Natural killer cell (primary cell): ENCODE data around the gene HMG20B. TPM values are rescaled to one million over a fixed set of nuclear protein-coding genes. Genes with fewer than 3 reads are reported as not detected.

Experiments used
- ATAC-seq, 3 donors: fragments of 150-1000 bp in 2 of 3; fragments of 200-7000 bp in 1 of 3; cut with Tn5 transposase; 1 replicate in 1 of 3; 2 replicates in 2 of 3; pipeline ENCODE4 v1.10.0; 2021; ENCODE audit warnings: mild to moderate bottlenecking in 2 of 3, moderate library complexity in 2 of 3
- DNase-seq, 2 donors: peaks; one replicate each; pipeline versions ENCODE4 v3.0.0 to v3.0.0-alpha.2; 2013 to 2021; ENCODE audit warnings: mixed read lengths in 1 of 2
- H3K27ac ChIP-seq: one replicate; pipeline ENCODE4 v1.5.1; 2013; ENCODE audit warnings: mild to moderate bottlenecking, low read length
- H3K27me3 ChIP-seq: one replicate; pipeline ENCODE4 v1.6.1; 2013; ENCODE audit warnings: low read length; ENCODE audit not compliant: control insufficient read depth, insufficient read depth
- H3K36me3 ChIP-seq: one replicate; pipeline ENCODE4 v1.6.1; 2013; ENCODE audit warnings: low read length; ENCODE audit not compliant: control insufficient read depth, insufficient read depth
- H3K4me1 ChIP-seq: one replicate; pipeline ENCODE4 v1.6.1; 2013; ENCODE audit warnings: low read length; ENCODE audit not compliant: control insufficient read depth, insufficient read depth
- H3K4me3 ChIP-seq: one replicate; pipeline ENCODE4 v1.5.1; 2013; ENCODE audit warnings: low read length
- H3K9me3 ChIP-seq: one replicate; pipeline ENCODE4 v1.6.1; 2013; ENCODE audit warnings: low read length; ENCODE audit not compliant: control insufficient read depth, insufficient read depth
- H3K27ac Mint-ChIP-seq, 2 donors: one replicate each; pipeline ENCODE4 v1.8.0; 2022; ENCODE audit warnings: mild to moderate bottlenecking in 2 of 2, mixed read lengths in 2 of 2, moderate library complexity in 1 of 2
- H3K27me3 Mint-ChIP-seq, 2 donors: one replicate each; pipeline ENCODE4 v1.8.0; 2022; ENCODE audit warnings: low read depth in 2 of 2, mixed read lengths in 2 of 2
- H3K36me3 Mint-ChIP-seq: one replicate; pipeline ENCODE4 v1.8.0; 2022; ENCODE audit warnings: mixed read lengths
- H3K4me1 Mint-ChIP-seq, 2 donors: one replicate each; pipeline ENCODE4 v1.8.0; 2022; ENCODE audit warnings: mixed read lengths in 2 of 2
- H3K4me3 Mint-ChIP-seq: one replicate; pipeline ENCODE4 v1.8.0; 2022; ENCODE audit warnings: mild to moderate bottlenecking, moderate library complexity, mixed read lengths
- H3K9me3 Mint-ChIP-seq, 2 donors: one replicate each; pipeline ENCODE4 v1.8.0; 2022; ENCODE audit warnings: mixed read lengths in 2 of 2
- WGBS: methylation state at CpG from one replicate; pipeline ENCODE4 v1.1.7; 2013; ENCODE audit warnings: missing lambda C conversion rate; ENCODE audit not compliant: insufficient coverage; 5-methylcytosine and 5-hydroxymethylcytosine counted together
- intact Hi-C: fragments of 100-400 bp; cut with micrococcal nuclease; formaldehyde crosslinking; loops from one replicate; pipeline ENCODE4 v1.14.2; 2022
- total RNA-seq, 4 donors: library from RNA; stranded (reverse); fragments of 120-200 nt in 1 of 4; gene quantifications; one replicate each; pipeline versions ENCODE4 v1.2.3 to v1.2.4, GENCODE V29; 2013 to 2022
- TF ChIP-seq, protein P1 (sequence below): fragments of 200-600 bp; IDR thresholded peaks from one replicate; pipeline ENCODE4 v1.8.0; 2022; ENCODE audit warnings: antibody characterized with exemption

Gene HMG20B
- total RNA-seq, 3 donors from 2014 or later (not counting 1 experiment from before 2014, with no cell fraction given), result 45.8 to 57.5 (median 52.1) TPM

DNA sequence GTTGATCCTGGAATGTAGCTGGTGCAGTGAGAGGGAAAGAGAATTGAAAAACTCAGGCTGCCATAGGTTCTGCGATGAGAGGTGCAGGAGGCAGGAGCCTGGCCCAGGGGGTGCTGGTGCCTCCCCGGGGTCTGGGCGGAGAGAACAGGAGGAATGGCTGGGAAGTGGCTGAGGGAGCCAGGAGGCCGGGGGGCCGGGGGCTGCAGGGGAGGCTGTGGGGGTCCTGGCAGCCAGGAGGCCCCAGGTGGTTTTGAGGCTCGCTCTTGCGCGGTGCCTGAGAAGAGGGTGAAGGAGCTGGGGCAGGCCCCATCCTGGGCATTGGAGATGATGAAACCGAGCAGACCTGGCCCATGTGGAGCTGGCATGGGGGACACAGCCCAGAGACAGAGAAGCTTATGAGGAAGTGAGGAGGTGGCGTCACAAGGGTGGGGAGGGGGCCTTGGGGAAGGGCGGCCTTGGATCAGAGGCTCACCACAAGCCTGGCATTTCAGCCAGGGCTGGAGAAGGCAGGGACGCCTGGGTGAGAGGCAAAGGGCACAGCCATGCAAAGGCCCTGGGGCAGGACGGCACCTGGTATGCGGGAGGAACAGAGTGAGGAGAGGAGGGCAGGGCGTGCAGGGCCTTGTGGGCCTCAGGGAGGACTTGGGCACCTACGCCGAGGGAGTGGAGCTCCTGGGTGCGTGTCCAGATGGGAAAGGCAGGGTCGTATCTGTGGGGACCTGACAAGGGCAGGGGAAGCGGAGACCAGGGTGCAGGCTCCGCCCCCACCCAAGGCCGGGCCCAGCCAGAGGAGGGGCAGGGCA, 35.1 kb upstream of the HMG20B start:
- DNase-seq, result no peak
- H3K4me3 Mint-ChIP-seq, result no peak overlapping the region
- H3K4me3 ChIP-seq, result no peak overlapping the region
- H3K36me3 Mint-ChIP-seq, result no peaks in the 10 kb centered on the region
- H3K4me1 Mint-ChIP-seq, result peaks cover 0 to 21% of the 10 kb centered on the region in 2 donors
- H3K9me3 Mint-ChIP-seq, result no peaks in the 10 kb centered on the region
- H3K27me3 Mint-ChIP-seq, result no peaks in the 10 kb centered on the region
- TF ChIP-seq, protein P1, sequence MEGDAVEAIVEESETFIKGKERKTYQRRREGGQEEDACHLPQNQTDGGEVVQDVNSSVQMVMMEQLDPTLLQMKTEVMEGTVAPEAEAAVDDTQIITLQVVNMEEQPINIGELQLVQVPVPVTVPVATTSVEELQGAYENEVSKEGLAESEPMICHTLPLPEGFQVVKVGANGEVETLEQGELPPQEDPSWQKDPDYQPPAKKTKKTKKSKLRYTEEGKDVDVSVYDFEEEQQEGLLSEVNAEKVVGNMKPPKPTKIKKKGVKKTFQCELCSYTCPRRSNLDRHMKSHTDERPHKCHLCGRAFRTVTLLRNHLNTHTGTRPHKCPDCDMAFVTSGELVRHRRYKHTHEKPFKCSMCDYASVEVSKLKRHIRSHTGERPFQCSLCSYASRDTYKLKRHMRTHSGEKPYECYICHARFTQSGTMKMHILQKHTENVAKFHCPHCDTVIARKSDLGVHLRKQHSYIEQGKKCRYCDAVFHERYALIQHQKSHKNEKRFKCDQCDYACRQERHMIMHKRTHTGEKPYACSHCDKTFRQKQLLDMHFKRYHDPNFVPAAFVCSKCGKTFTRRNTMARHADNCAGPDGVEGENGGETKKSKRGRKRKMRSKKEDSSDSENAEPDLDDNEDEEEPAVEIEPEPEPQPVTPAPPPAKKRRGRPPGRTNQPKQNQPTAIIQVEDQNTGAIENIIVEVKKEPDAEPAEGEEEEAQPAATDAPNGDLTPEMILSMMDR, result no peak
- H3K4me1 ChIP-seq, result no peaks in the 10 kb centered on the region
- H3K9me3 ChIP-seq, result no peaks in the 10 kb centered on the region
- peak in 1 of 3 donors; percentile 17 for ATAC-seq
- WGBS, result 95% methylated on average over 22 of the region's 22 CpGs
- H3K27ac Mint-ChIP-seq, result peak overlapping the region; percentile 64 to 76
- intact Hi-C loops, result no loop called here
- H3K27me3 ChIP-seq, result no peaks in the 10 kb centered on the region
- peaks cover 28% of the 10 kb centered on the region for H3K36me3 ChIP-seq
- no peak overlapping the region for H3K27ac ChIP-seq

DNA sequence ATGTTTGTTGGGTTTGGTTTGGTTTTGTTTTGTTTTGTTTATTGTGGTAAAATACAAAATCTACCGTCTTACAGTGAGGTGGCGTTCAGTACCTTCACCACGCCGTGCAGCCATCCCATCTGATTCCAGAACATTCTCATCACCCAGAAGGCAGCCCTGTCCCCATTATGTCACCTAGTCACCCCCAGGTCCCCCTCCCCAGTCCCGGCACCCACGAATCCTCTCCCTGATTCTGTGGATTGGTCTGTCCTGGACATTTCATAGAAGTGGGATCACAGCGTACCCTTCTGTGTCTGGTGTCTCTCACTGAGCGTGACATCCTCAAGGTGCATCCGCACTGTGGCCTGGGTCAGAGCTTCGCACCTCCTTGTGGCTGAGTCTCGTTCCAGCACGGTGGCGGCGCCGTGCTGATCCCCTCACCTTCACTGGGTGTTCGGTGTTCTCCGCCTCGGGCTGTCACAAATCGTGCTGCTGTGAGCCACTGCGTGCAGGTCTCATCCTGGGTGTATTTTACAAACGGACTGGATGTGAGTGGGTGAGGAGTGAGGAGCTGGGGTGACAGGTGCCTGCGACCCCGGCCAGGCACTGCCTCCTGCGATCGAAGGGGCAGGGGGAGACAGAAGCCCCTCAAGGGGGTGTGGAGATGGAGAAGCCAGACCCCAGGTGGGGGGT, 34.4 kb upstream of the HMG20B start:
- ATAC-seq (no peak), DNase-seq (no peak)
- 93% methylated on average over 25 of the region's 25 CpGs for whole genome bisulfite sequencing
- Histone ChIP-seq H3K9me3 (no peaks in the 10 kb centered on the region), H3K27ac (no peak overlapping the region), H3K36me3 (peaks cover 21% of the 10 kb centered on the region), H3K27me3 (no peaks in the 10 kb centered on the region), H3K4me3 (no peak overlapping the region), H3K4me1 (no peaks in the 10 kb centered on the region)
- Mint-ChIP-seq H3K4me3 (no peak overlapping the region), H3K4me1 (peaks cover 0 to 21% of the 10 kb centered on the region in 2 donors), H3K27me3 (no peaks in the 10 kb centered on the region), H3K9me3 (no peaks in the 10 kb centered on the region), H3K27ac (peak overlapping the region in 1 of 2 donors; percentile 76), H3K36me3 (no peaks in the 10 kb centered on the region)
- intact Hi-C loops, result no loop called here
- TF ChIP-seq, protein P1, result no peak

DNA sequence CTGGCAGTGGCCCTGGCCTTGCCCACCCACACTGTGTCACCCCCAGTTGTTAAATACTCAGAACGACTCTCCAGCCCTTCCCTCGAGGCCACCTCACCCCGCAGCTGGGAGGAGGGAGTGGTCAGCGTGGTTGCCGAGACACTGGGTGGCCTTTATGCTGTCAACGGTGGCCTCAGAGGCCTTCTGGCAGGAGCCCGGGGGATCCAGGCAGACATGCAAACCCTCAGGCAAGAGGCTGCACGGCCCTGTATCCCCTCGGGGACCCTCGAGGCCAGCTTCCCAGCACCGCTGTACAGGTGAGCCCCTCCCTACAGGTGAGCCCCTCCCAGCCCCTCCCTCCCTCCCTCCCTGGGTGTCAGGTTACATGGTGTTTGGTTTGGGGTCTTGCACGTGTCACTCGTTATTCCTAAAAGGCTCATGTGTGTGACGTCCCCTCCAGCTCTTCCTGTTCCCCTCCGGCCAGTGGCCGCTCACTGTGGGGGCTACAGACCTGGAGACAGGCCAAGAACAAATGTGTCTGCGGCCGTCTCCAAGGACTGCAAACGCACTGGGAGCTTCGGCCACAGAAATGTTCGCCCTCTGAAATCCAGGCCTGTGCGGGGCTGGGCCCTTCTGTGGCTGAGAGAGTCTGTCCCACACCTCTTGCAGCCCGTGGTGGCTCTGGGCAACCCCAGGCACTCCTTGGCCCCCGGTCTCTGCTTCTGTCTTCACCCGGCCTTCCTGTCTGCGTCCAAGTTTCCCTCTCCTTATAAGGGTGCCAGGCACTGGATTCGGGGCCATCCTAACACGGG, 33.6 kb upstream of the HMG20B start, which contains the start of gene TEKTIP1:
Gene TEKTIP1, plus strand, starts transcription at position 210 of the 791 bp plus-strand sequence. Its CDS starts 4 bp downstream, at position 214.
- no peaks in the 10 kb centered on the region for H3K36me3 Mint-ChIP-seq
- no peaks in the 10 kb centered on the region for H3K9me3 ChIP-seq
- no peaks in the 10 kb centered on the region for H3K9me3 Mint-ChIP-seq
- peak within 1 kb of the TSS in 1 of 2 donors; percentile 76 for H3K27ac Mint-ChIP-seq
- intact Hi-C loops, result no loop called here
- no peaks in the 10 kb centered on the region for H3K27me3 Mint-ChIP-seq
- H3K4me1 ChIP-seq, result no peaks in the 10 kb centered on the region
- TF ChIP-seq, protein P1, result no peak
- H3K27ac ChIP-seq, result no peak within 1 kb of the TSS
- no peak within 1 kb of the TSS for H3K4me3 ChIP-seq
- peaks cover 21% of the 10 kb centered on the region for H3K36me3 ChIP-seq
- H3K27me3 ChIP-seq, result no peaks in the 10 kb centered on the region
- no peak for DNase-seq
- ATAC-seq, result no peak
- no peak within 1 kb of the TSS for H3K4me3 Mint-ChIP-seq
- peaks cover 0 to 21% of the 10 kb centered on the region in 2 donors for H3K4me1 Mint-ChIP-seq
- WGBS, result 85% methylated on average over 27 of the region's 28 CpGs
